Left ventricle myocardium inferior (tissue), 1 donor: ENCODE results near the gene CGRRF1. TPM values are rescaled to one million over a fixed set of nuclear protein-coding genes. Genes with fewer than 3 reads are reported as not detected.

Experiments
- DNase-seq: peaks from one replicate; pipeline ENCODE4 v3.0.0-alpha.2; 2020
- H3K27ac ChIP-seq: fragments of 200-600 bp; replicated peaks from 2 replicates; pipeline ENCODE4 v1.8.0; 2021
- H3K27me3 ChIP-seq: fragments of 200-600 bp; 2 replicates; pipeline ENCODE4 v1.8.0; 2021; ENCODE audit warnings: low read depth
- H3K36me3 ChIP-seq: fragments of 200-600 bp; 2 replicates; pipeline ENCODE4 v1.8.0; 2021
- H3K4me1 ChIP-seq: fragments of 200-600 bp; 2 replicates; pipeline ENCODE4 v1.8.0; 2021
- H3K4me3 ChIP-seq: fragments of 200-600 bp; 2 replicates; pipeline ENCODE4 v1.8.0; 2021; ENCODE audit warnings: mild to moderate bottlenecking, moderate library complexity
- H3K9me3 ChIP-seq: fragments of 200-600 bp; replicated peaks from 2 replicates; pipeline ENCODE4 v1.8.0; 2021
- intact Hi-C: fragments of 100-400 bp; cut with micrococcal nuclease; formaldehyde crosslinking; loops from one replicate; pipeline ENCODE4 v1.11.0; 2022
- total RNA-seq: library from RNA; stranded (reverse); fragmentation: NEBNext Ultra II Directional; extraction: Animal tissue kit (Norgen Biotek cat#: 25700); gene quantifications from one replicate; pipeline ENCODE4 v1.2.1, GENCODE V29; 2021
- TF ChIP-seq, protein P1 (sequence below): fragments of 200-600 bp; IDR thresholded peaks from 2 replicates; pipeline ENCODE4 v1.8.0; 2021; ENCODE audit warnings: antibody characterized with exemption, mild to moderate bottlenecking, borderline replicate concordance
- donor health status: DM: no; HTN: yes; CAD: no; lungs with severe emphysema.

Gene CGRRF1
- total RNA-seq, 1 donor from 2014 or later: 21.3 TPM

DNA sequence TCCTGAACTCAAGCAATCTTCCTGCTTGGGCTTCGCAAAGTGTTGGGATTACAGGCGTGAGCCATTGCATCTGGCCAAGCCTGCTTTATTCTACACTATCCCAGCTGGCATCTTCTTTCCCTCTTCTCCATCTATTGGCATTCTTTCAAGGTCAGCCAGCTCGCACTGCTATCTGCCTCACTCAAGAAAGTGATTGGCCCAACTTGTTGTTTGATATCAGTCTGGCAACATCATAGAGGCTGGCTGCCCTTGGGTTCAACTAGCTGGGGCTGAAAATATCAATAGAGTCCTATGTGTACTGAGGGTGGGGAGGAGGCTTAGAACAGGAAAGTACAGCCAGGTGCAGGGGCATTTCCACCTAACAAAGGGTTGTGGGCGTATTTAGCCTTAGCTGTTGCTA is 38.1 kb upstream of the CGRRF1 start:
- H3K36me3 ChIP-seq: peaks cover 44% of the 10 kb centered on the region
- H3K4me3 ChIP-seq: no peak overlapping the region
- no peak for DNase-seq
- H3K27ac ChIP-seq: peak overlapping the region; percentile 76
- H3K27me3 ChIP-seq: no peaks in the 10 kb centered on the region
- H3K4me1 ChIP-seq: peaks cover 55% of the 10 kb centered on the region
- intact Hi-C loops: no loop called here
- H3K9me3 ChIP-seq: peaks cover 16% of the 10 kb centered on the region
- TF ChIP-seq, protein P1, sequence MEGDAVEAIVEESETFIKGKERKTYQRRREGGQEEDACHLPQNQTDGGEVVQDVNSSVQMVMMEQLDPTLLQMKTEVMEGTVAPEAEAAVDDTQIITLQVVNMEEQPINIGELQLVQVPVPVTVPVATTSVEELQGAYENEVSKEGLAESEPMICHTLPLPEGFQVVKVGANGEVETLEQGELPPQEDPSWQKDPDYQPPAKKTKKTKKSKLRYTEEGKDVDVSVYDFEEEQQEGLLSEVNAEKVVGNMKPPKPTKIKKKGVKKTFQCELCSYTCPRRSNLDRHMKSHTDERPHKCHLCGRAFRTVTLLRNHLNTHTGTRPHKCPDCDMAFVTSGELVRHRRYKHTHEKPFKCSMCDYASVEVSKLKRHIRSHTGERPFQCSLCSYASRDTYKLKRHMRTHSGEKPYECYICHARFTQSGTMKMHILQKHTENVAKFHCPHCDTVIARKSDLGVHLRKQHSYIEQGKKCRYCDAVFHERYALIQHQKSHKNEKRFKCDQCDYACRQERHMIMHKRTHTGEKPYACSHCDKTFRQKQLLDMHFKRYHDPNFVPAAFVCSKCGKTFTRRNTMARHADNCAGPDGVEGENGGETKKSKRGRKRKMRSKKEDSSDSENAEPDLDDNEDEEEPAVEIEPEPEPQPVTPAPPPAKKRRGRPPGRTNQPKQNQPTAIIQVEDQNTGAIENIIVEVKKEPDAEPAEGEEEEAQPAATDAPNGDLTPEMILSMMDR: no peak

DNA sequence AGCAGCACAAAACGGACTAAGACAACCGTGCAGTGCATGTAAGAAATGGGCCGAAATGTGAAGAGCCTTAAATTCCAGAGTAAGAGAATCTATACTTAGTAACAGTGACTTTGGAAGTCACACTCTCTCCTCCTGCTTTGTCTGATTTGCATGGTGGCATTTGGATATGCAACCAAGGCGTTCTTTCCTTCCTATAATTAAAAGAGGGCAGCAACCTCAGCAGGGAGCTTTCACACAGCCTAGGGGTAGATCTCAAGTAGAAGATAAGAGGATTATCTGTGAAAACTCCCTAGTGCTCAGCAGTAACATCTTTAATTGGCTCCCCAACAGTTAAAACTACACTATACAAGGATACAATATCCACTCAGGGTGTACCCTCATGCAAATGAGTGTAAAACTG is 37.4 kb upstream of the CGRRF1 start:
- peak overlapping the region; percentile 76 for H3K27ac ChIP-seq

DNA sequence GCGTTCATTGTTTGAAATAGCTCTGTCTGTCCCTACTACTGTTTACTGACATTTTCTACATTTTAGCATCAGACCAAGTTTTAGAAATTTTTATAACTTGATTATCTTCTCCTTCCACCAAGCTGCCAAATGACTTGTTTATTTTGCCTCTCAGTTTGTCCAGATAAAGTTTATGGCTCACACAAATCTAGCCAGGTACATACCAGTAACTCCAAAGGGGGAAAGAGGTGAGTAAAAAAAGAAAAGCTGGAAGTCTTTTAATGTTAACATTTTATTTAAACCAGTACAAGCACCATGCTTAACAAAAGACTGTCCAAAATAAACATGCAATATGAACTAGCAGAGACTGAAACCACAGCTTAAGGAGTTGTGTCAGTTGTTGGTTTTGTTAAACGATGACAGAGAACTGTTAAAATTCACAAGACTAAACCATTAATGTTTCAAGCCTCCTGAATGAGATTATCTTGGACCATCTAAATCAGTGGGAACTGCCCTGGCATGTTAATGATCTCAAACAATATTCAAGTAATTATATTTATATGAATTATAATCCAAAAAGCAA is 35.4 kb upstream of the CGRRF1 start:
- H3K4me3 ChIP-seq: no peak overlapping the region
- intact Hi-C loops: no loop called here
- peaks cover 47% of the 10 kb centered on the region for H3K36me3 ChIP-seq

More for the DNA sequence above, 37.4 kb upstream of the CGRRF1 start:
- Histone ChIP-seq H3K4me1 (peaks cover 55% of the 10 kb centered on the region), H3K4me3 (no peak overlapping the region), H3K9me3 (peaks cover 10% of the 10 kb centered on the region), H3K36me3 (peaks cover 43% of the 10 kb centered on the region), H3K27me3 (no peaks in the 10 kb centered on the region)
- intact Hi-C loops: no loop called here
- DNase-seq: no peak
- TF ChIP-seq, protein P1: no peak

DNA sequence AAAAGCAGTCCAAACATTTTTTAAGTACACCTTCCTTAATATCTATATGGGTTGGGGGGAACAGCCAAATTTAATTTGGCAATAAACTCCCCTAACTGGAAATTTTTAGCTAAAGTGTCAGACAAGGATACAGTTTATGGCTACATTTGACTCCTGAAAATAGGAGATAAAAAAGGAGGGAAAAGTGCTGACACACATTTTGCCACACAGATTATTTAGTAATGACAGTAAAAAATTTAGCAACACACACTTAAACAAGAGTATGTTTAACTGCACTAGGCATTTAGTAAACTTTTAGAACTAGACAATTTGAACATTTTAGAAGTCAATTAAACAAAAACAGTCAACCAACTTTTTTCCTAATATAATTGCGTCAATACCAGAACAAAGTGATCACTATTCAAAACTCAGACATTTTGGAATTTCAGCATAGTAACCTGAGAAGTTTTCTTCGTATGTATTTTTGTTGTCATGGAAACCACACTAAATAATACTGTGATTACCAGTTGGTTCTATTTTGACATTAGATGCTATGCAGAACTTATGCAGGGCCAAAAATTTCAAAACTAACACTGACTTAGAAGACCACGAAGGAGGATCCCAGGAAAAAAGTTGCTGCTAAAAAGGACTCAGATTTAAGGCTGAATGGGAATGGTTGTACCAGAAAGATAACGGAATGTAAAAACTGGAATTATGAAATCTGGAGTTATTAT is 34.4 kb upstream of the CGRRF1 start:
- H3K4me3 ChIP-seq: no peak overlapping the region

More for the DNA sequence above, 35.4 kb upstream of the CGRRF1 start:
- no peak overlapping the region for H3K27ac ChIP-seq
- H3K27me3 ChIP-seq: no peaks in the 10 kb centered on the region
- DNase-seq: no peak
- H3K9me3 ChIP-seq: no peaks in the 10 kb centered on the region
- TF ChIP-seq, protein P1: no peak
- peaks cover 64% of the 10 kb centered on the region for H3K4me1 ChIP-seq

DNA sequence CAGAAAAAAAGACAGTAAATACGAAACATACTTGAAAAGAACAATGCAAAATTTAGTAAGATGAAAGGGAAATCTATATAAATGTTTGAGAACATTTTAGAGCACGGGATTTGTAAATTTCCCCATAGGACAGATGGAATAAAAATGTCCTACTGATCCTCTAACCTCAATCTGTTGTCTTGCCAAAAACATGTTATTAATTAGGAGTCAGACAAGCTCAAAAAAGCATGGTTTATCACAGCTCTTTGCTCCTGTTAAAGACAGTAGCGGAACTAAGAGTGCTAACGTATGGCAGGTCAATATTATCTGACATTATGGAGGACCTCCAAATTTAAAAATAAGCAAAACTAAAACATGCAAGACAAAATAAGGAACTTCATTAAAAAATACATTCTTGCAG is 33.8 kb upstream of the CGRRF1 start:
- DNase-seq: no peak
- peaks cover 54% of the 10 kb centered on the region for H3K36me3 ChIP-seq
- H3K4me1 ChIP-seq: peaks cover 77% of the 10 kb centered on the region
- H3K27ac ChIP-seq: no peak overlapping the region
- no peaks in the 10 kb centered on the region for H3K9me3 ChIP-seq
- H3K4me3 ChIP-seq: no peak overlapping the region
- TF ChIP-seq, protein P1: no peak
- H3K27me3 ChIP-seq: no peaks in the 10 kb centered on the region
- intact Hi-C loops: no loop called here

More for the DNA sequence above, 34.4 kb upstream of the CGRRF1 start:
- H3K4me1 ChIP-seq: peaks cover 74% of the 10 kb centered on the region
- no peaks in the 10 kb centered on the region for H3K27me3 ChIP-seq
- H3K36me3 ChIP-seq: peaks cover 54% of the 10 kb centered on the region
- TF ChIP-seq, protein P1: no peak
- H3K9me3 ChIP-seq: no peaks in the 10 kb centered on the region
- no peak for DNase-seq
- intact Hi-C loops: no loop called here
- H3K27ac ChIP-seq: no peak overlapping the region
